ENCODE results near the gene VSTM2B.
"Not testable (repeated sequence)": the region's sequence is repeated elsewhere in the genome, so short reads cannot be mapped to it uniquely, and the experiment has no call there.

Gene VSTM2B

DNA sequence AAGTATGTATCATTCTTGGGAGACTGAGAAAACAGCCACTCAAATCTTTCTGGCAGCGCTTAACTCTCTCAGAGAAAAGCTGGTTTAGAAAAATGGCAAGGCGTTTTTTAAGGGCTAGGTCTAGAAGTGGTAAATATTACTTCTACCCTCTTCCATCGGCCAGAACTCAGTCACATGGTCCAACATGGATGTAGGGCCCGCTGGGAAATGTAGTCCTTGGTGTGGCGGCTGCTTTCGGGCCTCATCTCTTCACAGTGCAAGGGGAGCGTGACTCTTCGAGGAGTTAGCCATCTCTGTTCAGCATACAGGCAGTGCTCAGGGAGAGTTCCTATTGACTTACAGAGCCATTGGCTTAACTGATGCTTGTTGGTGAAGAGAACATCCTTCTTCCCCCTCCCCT lies 6.3 kb downstream of the VSTM2B start:
- no peak for DNase-seq

DNA sequence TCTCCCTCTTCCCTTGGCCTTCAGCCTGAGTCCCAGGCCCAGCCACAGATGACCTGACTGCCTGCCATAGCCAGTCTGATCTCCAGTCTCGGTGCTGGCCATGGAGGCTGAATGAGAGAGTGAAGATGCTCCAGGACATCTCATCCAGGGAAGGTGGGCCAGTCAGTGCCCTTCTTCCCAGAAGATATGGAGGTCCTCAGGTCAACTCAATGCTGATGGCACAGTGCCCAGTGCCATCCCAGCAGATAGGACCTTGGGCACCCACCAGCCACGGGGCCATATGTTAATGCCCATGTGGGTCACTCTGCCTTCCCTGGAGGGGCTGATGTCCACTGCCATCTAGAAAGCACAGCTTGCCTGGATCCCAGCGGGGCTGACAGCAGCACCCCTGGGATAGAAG lies 7.2 kb downstream of the VSTM2B start:
- no peak for DNase-seq

- no peak for DNase-seq
Observed at GRCh38 chr19:29533578-29534544, 8.1 kb downstream of the VSTM2B start.

GRCh38 chr19:29535214-29535831 lies 9.5 kb downstream of the VSTM2B start:
- no peak for DNase-seq

GRCh38 chr19:29535984-29536508 lies 10.3 kb downstream of the VSTM2B start:
- no peak for DNase-seq

DNA sequence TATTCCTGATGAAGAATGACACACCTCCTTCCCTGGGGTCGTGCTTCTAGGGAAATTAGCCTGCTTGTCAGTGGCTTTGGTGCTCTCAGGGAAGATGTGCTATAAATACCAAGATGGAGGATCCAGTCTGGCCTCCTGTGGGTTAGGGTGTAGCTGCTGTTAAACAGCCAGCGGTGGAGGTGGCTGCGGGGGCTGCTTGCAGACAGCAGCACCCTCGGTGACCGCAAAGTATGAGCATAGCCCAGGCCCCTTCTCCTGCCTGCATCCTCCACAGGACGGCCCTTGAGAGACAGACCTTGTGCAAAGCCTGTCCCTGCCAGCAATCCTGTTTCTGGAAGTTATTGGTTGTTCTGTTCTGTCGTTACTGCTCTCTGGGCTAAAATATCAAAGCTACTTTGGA lies 11.4 kb downstream of the VSTM2B start:
- no peak for DNase-seq

- DNase-seq: no peak
Observed at GRCh38 chr19:29537601-29538000, 11.8 kb downstream of the VSTM2B start.

GRCh38 chr19:29538146-29538545 lies 12.4 kb downstream of the VSTM2B start:
- no peak for DNase-seq

GRCh38 chr19:29538651-29539050 lies 12.9 kb downstream of the VSTM2B start:
- DNase-seq: no peak

GRCh38 chr19:29539131-29539530 lies 13.3 kb downstream of the VSTM2B start:
- DNase-seq: no peak

DNA sequence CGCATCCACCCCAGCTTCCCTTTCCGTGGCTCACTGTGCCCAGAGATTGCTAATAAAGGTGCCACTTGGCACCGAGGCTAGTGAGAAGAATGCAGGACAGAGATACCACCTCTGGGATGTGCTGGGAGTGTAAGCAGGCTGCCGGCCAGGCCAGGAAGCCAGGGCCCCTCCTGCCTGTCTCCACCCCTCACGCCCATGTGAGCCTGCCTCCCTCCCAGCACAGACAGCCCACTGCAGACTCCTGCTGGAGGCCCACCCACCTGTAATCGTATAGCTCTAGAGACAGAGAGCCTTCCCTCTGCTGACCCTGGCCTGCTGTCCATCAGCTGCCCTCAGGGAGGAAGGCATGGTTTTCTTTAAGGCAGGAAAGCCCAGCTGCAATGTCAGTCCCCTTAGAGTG lies 13.9 kb downstream of the VSTM2B start:
- no peak for DNase-seq

- no peak for DNase-seq
Observed at GRCh38 chr19:29540114-29540513, 14.3 kb downstream of the VSTM2B start.

DNA sequence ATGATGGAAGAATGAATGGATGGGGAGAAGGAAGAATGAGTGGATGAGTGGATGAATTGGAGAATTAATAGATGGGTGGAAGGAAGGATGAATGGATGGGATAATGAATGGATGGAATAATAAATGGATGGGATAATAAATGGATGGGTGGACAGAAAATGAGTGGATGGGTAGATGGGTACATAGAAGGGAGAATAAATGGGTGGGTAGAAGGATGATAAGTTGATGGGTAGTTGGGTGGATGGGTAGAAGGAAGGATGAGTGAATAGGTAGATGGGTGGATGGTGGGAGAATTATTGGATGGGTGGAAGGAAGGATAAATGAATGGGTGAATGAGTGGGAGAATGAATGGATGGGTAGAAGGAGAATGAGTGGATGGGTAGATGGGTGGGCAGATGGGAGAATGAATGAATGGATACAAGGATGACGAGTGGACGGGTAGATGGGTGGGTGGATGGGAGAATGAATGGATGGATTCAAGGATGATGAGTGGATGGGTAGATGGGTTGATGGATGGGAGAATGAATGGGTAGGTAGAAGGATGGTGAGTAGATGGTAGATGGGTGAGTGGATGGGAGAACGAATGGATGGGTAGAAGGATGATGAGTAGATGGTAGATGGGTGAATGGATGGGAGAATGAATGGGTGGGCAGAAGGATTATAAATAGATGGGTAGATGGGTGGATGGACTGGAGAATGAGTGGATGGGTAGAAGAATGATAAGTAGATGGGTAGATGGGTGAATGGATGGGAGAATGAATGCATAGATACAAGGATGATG lies 15.9 kb downstream of the VSTM2B start:
- DNase-seq: no peak

GRCh38 chr19:29542327-29542726 lies 16.5 kb downstream of the VSTM2B start:
- no peak for DNase-seq

- no peak for DNase-seq
Observed at GRCh38 chr19:29542776-29543175, 17.0 kb downstream of the VSTM2B start.

DNA sequence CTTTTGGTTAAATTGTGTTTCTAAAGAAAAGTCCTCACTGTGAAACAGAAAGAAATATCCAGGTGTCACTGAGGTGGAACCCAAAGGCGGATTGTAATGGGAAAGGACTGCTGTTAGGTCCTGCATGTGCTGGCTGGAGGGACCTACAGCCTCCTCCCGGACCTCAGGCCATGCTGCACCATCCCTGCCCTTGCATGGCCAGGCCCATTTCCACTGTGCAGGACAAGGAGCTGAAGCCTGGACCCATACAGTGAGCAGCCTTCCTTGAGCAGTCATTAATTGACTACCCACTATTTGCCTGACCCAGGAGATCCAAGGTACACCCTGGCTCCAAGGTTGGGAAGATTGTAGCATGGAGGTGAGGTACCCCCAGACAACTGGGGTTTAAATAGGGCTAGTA lies 17.6 kb downstream of the VSTM2B start:
- no peak for DNase-seq

- no peak for DNase-seq
Observed at GRCh38 chr19:29544656-29545360, 19.0 kb downstream of the VSTM2B start.

- not testable (repeated sequence) for DNase-seq
Observed at GRCh38 chr19:29545447-29545846, 19.7 kb downstream of the VSTM2B start.

- no peak for DNase-seq
Observed at GRCh38 chr19:29545866-29546582, 20.2 kb downstream of the VSTM2B start.

DNA sequence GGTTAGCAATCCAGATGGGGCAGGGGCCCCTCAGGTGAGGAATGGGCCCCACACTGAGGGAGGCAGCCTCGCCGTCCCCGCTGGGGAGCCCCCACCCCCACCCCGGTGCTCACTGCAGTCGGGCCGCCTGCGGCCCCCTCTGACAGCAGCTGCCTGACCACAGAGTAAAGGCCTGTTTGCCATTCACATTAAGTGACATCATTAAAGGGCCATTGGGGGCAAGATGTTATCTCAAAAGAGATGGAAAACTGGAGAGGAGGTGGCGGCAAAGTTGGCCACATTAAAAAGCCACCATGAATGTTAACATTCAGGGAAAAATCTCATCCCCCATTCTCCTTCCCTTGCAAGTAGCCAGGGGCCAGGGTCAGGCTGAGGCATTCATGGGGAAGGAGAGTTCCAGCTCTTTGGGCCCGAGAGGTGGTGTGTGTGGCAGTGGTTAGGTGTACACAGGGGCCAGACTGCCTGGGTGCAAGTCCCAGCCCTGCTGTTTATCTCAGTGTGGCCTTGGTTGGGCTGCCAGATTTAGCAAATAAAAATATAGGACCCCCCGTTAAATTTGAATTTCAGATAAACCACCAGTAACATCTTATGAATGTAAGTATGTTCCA lies 20.9 kb downstream of the VSTM2B start:
- no peak for DNase-seq

DNA sequence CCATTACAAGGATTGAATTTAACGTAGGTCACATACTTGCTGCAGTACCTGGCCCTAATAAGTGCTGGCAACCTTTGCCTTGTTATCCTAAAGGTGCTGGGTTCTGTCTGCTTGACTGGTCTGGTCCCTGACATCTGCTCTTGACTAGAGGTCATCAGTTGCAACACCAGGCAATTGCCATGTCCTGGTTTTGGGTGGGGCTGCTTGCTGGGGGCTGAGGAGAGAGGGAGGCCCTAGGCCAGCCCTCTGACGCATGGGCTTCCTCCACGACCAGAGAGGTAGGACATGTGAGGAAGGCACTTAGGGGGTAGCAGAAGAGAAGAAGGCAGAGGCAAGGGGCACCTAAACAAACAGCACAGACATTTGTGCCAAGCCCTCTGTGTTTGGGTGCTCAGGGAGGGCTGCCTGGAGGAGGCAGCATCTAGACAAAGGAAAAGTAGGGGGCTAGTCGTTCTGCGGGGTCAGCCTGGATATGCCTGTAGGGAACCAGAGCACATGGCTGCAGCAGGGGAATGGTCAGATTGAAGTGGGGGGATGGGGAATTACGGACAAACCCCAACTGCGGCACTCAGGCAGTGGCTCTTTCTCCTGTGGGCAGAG lies 21.7 kb downstream of the VSTM2B start:
- no peak for DNase-seq

All from stimulated activated naive CD4-positive, alpha-beta T cell treated with Interleukin-2 at 50 U/mL for 16 hours (primary cell).